ENCODE results near the gene TMEM88. TPM values are rescaled to one million over a fixed set of nuclear protein-coding genes. Genes with fewer than 3 reads are reported as not detected.
"Not testable (repeated sequence)": the region's sequence is repeated elsewhere in the genome, so short reads cannot be mapped to it uniquely, and the experiment has no call there.

TMEM88 gene
- total RNA-seq, 1 experiment from 2014 or later: 2.8 TPM

DNA sequence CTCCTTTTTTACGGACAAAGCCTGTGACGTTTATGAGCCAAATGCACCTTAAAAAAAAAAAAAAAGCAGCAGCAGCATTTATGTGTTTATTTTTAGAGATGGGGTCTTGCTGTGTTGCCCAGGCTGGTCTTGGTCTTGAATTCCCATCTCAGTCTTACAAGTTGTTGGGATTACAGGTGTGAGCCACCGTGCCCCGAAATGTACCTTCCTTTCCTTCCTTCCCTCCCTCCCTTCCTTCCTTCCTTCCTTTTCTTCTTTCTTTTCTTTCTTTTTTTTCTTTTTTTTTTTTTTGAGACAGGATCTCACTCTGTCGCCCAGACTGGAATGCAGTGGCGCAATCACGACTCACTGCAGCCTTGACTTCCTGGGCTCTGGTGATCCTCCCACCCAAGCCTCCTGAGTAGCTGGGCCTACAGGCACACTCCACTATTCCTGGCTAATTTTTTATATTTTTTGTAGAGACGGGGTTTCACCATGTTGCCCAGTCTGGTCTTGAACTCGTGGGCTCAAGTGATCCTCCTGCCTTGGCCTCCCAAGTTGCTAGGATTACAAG is 45.0 kb upstream of the TMEM88 start:
- CTCF ChIA-PET: interaction anchor here (0.7 to 1.1 kb wide), 3 partner anchors 15 to 66 kb away, joined by 3 read pairs; no protein-coding TSS in a partner anchor
- H3K27ac ChIP-seq (ENCODE audit: low read depth, low read length); H3K27me3 ChIP-seq (ENCODE audit: insufficient read depth, low read length); BruUV-seq (replicated peaks); H3K36me3 ChIP-seq (ENCODE audit: control insufficient read depth in 1 of 2, insufficient read depth in 2 of 2, low read length in 2 of 2); H2AFZ ChIP-seq (ENCODE audit: low read depth, low read length, poor library complexity, severe bottlenecking); H3K4me3 ChIP-seq (replicated peaks in 1 of 2; ENCODE audit: low read depth in 1 of 2, low read length in 2 of 2); H3K9me3 ChIP-seq (ENCODE audit: control insufficient read depth in 1 of 2, insufficient read depth in 1 of 2, low read depth in 1 of 2, low read length in 2 of 2); intact Hi-C loops (cut with micrococcal nuclease); ATAC-seq; H3K9ac ChIP-seq (ENCODE audit: low read length); DNase-seq (ENCODE audit: low read depth, low spot score); H3K79me2 ChIP-seq (ENCODE audit: insufficient read depth, low read length); H3K9me2 ChIP-seq (ENCODE audit: insufficient read depth); H4K20me1 ChIP-seq (ENCODE audit: insufficient read depth): not testable (repeated sequence)
- POLR2A ChIA-PET: interaction anchor here (0.7 kb wide), 1 partner anchor 10 kb away, joined by 3 read pairs; no protein-coding TSS in a partner anchor
- Histone ChIP-seq H3K4me2 (ENCODE audit: low read length) (peak overlapping the region; percentile 54), H3K4me1 (ENCODE audit: control insufficient read depth in 1 of 2, insufficient read depth in 2 of 2, low read length in 2 of 2) (peaks cover 4 to 15% of the 10 kb centered on the region in 2 experiments)
- RAD21 ChIA-PET (ENCODE audit: low non-redundant PET in 1 of 2, low total read pairs in 2 of 2, uncharacterized antibody in 2 of 2, unreplicated experiment in 2 of 2): interaction anchor here in 1 of 2 experiments (0.6 kb wide), 1 partner anchor 14 kb away, joined by 3 read pairs; no protein-coding TSS in a partner anchor
- peak; percentile 63 for TF ChIP-seq CEBPB (IDR thresholded peaks at IDR 0.05; ENCODE audit: low read depth)

DNA sequence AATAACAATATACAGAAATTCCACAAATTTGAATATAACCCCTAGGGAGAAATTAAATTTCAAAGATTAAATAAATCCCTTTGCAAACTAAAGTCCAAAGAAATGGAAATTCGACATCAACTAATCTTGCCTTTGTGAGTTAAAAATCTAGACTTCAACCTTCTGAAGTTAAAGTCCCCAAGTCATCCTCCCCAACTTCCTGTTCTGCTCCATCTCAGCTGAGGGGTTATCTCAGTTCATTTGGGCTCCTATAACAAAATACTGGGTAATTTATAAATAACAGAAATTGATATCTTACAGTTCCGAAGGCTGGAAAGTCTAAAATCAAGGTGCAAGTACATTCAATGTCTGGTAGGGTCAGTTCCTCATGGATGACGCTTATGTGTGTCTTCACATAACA is 43.6 kb upstream of the TMEM88 start:
- no peak overlapping the region for H3K4me3 ChIP-seq (replicated peaks in 1 of 2; ENCODE audit: low read depth in 1 of 2, low read length in 2 of 2)
- CTCF ChIA-PET: interaction anchor here (1.0 to 1.3 kb wide), 2 partner anchors 14 to 230 kb away, joined by 3 read pairs; no protein-coding TSS in a partner anchor

More for the DNA sequence above, 43.6 kb upstream of the TMEM88 start:
- no peak overlapping the region for H3K4me2 ChIP-seq (ENCODE audit: low read length)
- no peaks in the 10 kb centered on the region for H3K9me2 ChIP-seq (ENCODE audit: insufficient read depth)
- no peak for DNase-seq (ENCODE audit: low read depth, low spot score)
- H4K20me1 ChIP-seq (ENCODE audit: insufficient read depth): no peaks in the 10 kb centered on the region
- no peaks in the 10 kb centered on the region for H3K79me2 ChIP-seq (ENCODE audit: insufficient read depth, low read length)
- no peak overlapping the region for H3K9ac ChIP-seq (ENCODE audit: low read length)
- no peak for ATAC-seq
- H3K9me3 ChIP-seq (ENCODE audit: control insufficient read depth in 1 of 2, insufficient read depth in 1 of 2, low read depth in 1 of 2, low read length in 2 of 2): no peaks in the 10 kb centered on the region
- no peak overlapping the region for H2AFZ ChIP-seq (ENCODE audit: low read depth, low read length, poor library complexity, severe bottlenecking)
- ChIA-PET RAD21 (ENCODE audit: low non-redundant PET in 1 of 2, low total read pairs in 2 of 2, uncharacterized antibody in 2 of 2, unreplicated experiment in 2 of 2) (no interaction called here), POLR2A (no interaction called here)
- TF ChIP-seq RAD21 (IDR thresholded peaks at IDR 0.05; ENCODE audit: low read depth) (no peak), YY1 (IDR thresholded peaks at IDR 0.05; ENCODE audit: extremely low read depth, insufficient replicate concordance, low read depth, low read length) (no peak), SIN3A (IDR thresholded peaks at IDR 0.05; ENCODE audit: low read depth) (no peak), EZH2phosphoT487 (IDR thresholded peaks at IDR 0.05; ENCODE audit: borderline replicate concordance) (no peak), EZH2 (IDR thresholded peaks at IDR 0.05) (no peak), TCF7L2 (IDR thresholded peaks at IDR 0.05; ENCODE audit: borderline replicate concordance, extremely low read depth, insufficient read depth, insufficient read length) (no peak), ELF1 (IDR thresholded peaks at IDR 0.05; ENCODE audit: borderline replicate concordance, low read depth) (no peak), MAX (IDR thresholded peaks at IDR 0.05) (no peak), SP1 (IDR thresholded peaks at IDR 0.05; ENCODE audit: low read depth) (no peak)
- no peaks in the 10 kb centered on the region for H3K27me3 ChIP-seq (ENCODE audit: insufficient read depth, low read length)
- H3K4me1 ChIP-seq (ENCODE audit: control insufficient read depth in 1 of 2, insufficient read depth in 2 of 2, low read length in 2 of 2): peaks cover 4 to 15% of the 10 kb centered on the region in 2 experiments
- no peaks in the 10 kb centered on the region for H3K36me3 ChIP-seq (ENCODE audit: control insufficient read depth in 1 of 2, insufficient read depth in 2 of 2, low read length in 2 of 2)
- BruUV-seq (replicated peaks): no TSS peak
- no peak overlapping the region for H3K27ac ChIP-seq (ENCODE audit: low read depth, low read length)
- intact Hi-C loops (cut with micrococcal nuclease): no loop called here

Measured in HCT116 (cell line).